Astrocyte of the spinal cord (primary cell): Measurements from ENCODE around the gene NOPCHAP1.

Experiments
- DNase-seq: peaks from one replicate; pipeline ENCODE4 v3.0.0; 2011; ENCODE audit warnings: low read depth, low spot score
- H3K4me3 ChIP-seq: 2 replicates; pipeline ENCODE4 v1.5.1; 2011; ENCODE audit warnings: low read depth, mild to moderate bottlenecking, low read length, moderate library complexity
- in situ Hi-C: cut with HindIII; loops from 2 replicates; pipeline ENCODE4 v1.10.0; 2017; ENCODE audit warnings: low sequenced_read_pairs
- TF ChIP-seq, protein P1 (sequence below): IDR thresholded peaks from 2 replicates; pipeline ENCODE4 v1.5.1; 2012; ENCODE audit warnings: low read depth, mild to moderate bottlenecking, low read length, inconsistent platforms

Gene NOPCHAP1

DNA sequence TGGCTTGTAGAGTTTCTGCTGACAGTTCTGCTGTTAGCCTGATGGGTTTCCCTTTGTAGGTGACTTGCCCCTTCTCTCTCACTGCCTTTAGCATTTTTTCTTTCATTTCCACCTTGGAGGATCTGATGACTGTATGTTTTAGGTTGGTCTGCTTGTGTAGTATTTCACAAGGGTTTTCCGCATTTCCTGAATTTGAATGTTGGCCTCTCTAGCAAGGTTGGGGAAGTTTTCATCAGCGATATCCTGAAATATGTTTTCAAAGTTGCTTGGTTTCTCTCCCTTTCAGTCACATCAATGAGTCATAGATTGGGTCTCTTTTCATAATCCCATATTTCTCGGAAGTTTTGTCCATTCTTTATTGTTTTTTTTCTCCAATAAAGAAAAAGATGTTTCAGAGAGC lies 11.4 kb downstream of the NOPCHAP1 start:
- no peak overlapping the region for H3K4me3 ChIP-seq
- in situ Hi-C loops: no loop called here
- TF ChIP-seq, protein P1, sequence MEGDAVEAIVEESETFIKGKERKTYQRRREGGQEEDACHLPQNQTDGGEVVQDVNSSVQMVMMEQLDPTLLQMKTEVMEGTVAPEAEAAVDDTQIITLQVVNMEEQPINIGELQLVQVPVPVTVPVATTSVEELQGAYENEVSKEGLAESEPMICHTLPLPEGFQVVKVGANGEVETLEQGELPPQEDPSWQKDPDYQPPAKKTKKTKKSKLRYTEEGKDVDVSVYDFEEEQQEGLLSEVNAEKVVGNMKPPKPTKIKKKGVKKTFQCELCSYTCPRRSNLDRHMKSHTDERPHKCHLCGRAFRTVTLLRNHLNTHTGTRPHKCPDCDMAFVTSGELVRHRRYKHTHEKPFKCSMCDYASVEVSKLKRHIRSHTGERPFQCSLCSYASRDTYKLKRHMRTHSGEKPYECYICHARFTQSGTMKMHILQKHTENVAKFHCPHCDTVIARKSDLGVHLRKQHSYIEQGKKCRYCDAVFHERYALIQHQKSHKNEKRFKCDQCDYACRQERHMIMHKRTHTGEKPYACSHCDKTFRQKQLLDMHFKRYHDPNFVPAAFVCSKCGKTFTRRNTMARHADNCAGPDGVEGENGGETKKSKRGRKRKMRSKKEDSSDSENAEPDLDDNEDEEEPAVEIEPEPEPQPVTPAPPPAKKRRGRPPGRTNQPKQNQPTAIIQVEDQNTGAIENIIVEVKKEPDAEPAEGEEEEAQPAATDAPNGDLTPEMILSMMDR: no peak
- DNase-seq: no peak

DNA sequence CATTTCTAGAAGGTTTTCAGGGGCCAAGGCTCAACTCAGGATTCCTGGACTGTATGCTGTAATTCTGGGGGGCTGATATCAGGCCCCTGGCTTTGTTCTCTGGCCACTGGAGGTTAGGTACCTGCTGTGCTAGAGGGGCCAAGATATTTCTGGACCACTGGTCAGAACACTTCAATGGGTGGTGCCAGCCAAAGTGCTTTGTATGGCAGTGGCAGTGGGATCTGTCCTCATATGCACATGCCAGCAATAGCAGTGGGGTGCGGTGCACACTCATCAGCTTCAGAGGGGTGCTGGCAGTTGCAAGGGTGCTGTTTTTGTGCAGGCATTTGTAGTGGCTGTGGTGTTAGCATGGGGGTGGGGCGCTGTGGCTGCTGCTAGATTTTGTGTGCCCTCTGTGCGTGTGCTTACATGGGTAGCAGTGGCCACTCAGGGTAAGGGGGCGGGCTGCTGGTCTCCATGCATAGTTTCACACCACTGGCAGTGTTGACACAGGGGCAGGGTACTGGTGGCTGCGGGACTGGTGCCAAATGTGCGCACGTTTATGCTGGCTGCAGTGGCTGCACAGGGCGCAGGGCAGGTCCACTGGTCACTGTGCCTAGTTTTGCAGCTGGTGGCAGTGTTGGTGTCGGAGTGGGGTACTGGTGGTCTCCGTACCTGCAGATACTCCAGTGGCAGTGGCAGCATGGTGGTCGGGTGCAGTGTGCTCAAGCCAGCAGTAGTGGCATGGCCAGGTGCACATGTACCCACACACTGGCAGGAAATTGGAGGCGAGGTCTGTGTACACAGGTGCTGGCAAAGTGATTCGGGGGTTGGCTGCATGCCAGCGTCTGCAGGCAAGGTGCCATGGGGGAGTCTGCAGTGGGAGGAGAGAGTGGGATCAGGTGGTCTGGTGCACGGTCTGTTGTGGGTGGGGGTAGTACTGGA lies 12.6 kb downstream of the NOPCHAP1 start:
- DNase-seq: no peak
- no peak overlapping the region for H3K4me3 ChIP-seq
- TF ChIP-seq, protein P1: no peak
- in situ Hi-C loops: no loop called here

DNA sequence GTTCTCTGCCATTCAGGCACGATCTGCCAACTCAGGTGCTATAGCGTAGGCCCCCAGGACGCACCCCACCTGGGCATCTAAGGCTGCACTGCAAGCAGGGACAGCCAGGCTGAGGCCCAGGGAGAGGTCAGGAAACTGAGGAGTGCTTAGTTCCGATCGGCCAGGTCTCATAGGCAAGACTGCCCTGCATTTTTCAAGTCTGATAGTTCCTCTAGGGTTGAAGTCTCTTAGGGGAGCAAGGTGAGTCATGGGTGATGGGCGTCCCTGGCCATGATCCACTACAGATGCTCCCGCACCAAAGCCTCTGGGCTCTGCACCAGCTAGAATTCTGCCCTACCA lies 13.2 kb downstream of the NOPCHAP1 start:
- DNase-seq: no peak
- H3K4me3 ChIP-seq: no peak overlapping the region
- in situ Hi-C loops: no loop called here
- TF ChIP-seq, protein P1: no peak

DNA sequence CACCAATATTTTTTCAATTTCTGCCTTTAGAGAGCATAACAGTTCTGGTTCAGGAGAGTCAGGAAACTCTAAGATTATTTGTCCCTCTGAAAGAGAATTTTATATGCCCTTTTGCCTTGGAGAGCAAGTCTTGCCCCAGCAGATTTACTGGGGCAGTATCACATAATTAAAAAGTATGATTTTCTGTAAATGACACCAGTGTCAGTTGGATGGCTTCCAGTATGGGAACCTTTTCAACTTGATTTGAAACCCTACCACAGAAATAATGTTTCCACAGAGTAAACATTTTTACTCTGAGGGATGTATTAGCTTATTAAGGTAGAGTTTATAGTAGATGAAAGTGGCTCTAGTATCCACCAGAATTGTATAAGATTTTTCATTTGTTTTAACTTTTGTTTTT lies 15.4 kb downstream of the NOPCHAP1 start:
- H3K4me3 ChIP-seq: no peak overlapping the region
- TF ChIP-seq, protein P1: no peak
- in situ Hi-C loops: no loop called here
- no peak for DNase-seq

DNA sequence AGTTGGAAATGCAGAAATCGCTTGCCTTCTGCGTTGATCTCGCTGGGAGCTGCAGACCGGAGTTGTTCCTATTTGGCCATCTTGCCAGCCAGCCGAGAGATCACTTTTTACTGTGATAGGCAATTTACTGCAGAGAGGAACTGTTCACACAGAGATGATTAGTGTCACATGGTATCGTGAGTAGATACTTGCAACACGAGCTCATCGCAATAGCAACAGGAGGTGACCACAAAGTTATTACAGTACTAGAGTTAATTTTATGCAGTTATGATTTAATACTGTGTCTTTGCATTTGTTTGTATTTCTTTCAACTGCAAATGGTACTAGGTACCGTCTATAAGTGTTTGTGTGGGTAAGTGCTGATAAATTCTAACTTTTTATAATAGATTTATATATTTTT lies 27.8 kb downstream of the NOPCHAP1 start:
- DNase-seq: peak; percentile 47
- TF ChIP-seq, protein P1: no peak

DNA sequence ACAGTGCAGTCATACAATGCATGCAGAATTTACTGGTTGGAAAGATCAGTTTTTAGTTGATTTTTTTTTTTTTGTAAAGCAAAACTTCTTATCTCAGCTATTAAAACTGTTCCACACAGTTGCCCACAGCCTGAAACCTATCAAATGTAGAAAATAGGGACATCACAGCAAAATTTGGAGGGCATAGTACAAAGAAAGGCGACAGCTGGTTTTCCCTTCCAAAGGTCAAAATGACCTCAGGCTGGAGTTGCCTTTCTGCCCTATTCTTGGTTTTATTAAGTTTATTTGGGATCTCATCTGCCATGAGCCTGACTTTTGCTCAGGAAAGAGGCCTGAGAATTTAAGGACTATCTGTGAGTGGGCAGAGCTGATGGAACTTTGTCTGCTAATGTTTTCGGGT lies 28.5 kb downstream of the NOPCHAP1 start:
- DNase-seq: no peak
- no peak overlapping the region for H3K4me3 ChIP-seq
- in situ Hi-C loops: no loop called here
- TF ChIP-seq, protein P1: no peak

More for the DNA sequence above, 27.8 kb downstream of the NOPCHAP1 start:
- no peak overlapping the region for H3K4me3 ChIP-seq
- in situ Hi-C loops: no loop called here
